ENCODE results near the gene ATMIN. TPM values are rescaled to one million over a fixed set of nuclear protein-coding genes. Genes with fewer than 3 reads are reported as not detected.

The ATMIN gene
- total and polyA plus RNA-seq, 2 donors from 2014 or later, result 18.0 to 31.3 TPM

GRCh38 chr16:81073560-81074330 lies 38.1 kb downstream of the ATMIN start:
- Histone ChIP-seq H3K27me3 (ENCODE audit: control insufficient read depth, insufficient read depth, low read length) (no peaks in the 10 kb centered on the region), H3K4me3 (ENCODE audit: low read length in 3 of 3) (no peak overlapping the region), H3K9ac (ENCODE audit: low read length in 3 of 3) (no peak overlapping the region), H3K9me3 (ENCODE audit: control insufficient read depth in 2 of 3, insufficient read depth in 1 of 3, low read length in 3 of 3) (no peaks in the 10 kb centered on the region), H3K36me3 (ENCODE audit: control insufficient read depth in 2 of 3, insufficient read depth in 3 of 3, low read length in 3 of 3) (no peaks in the 10 kb centered on the region), H3K27ac (ENCODE audit: low read depth in 2 of 2, low read length in 2 of 2) (no peak overlapping the region), H3K4me1 (ENCODE audit: control insufficient read depth in 2 of 3, insufficient read depth in 2 of 3, low read depth in 1 of 3, low read length in 3 of 3) (peaks cover 0 to 3% (median 0%) of the 10 kb centered on the region in 3 donors)
- FAIRE-seq, result no peak
- DNase-seq, result no peak
- intact Hi-C loops (cut with DNase I), result no loop called here
- TF ChIP-seq CTCF (IDR thresholded peaks at IDR 0.05; ENCODE audit: borderline replicate concordance, extremely low read depth, insufficient read depth), result no peak

GRCh38 chr16:81076566-81077075 lies 41.0 kb downstream of the ATMIN start:
- H3K36me3 ChIP-seq (ENCODE audit: control insufficient read depth in 2 of 3, insufficient read depth in 3 of 3, low read length in 3 of 3), result peaks cover 0 to 2% (median 0%) of the 10 kb centered on the region in 3 donors
- peaks cover 0 to 3% (median 0%) of the 10 kb centered on the region in 3 donors for H3K4me1 ChIP-seq (ENCODE audit: control insufficient read depth in 2 of 3, insufficient read depth in 2 of 3, low read depth in 1 of 3, low read length in 3 of 3)
- peak overlapping the region; percentile 90 to 98 (median 96) for H3K4me3 ChIP-seq (ENCODE audit: low read length in 3 of 3)
- peak overlapping the region; percentile 95 to 97 for H3K27ac ChIP-seq (ENCODE audit: low read depth in 2 of 2, low read length in 2 of 2)
- DNase-seq (peak; percentile 90 to 96 (median 94)), FAIRE-seq (no peak)
- H3K27me3 ChIP-seq (ENCODE audit: control insufficient read depth, insufficient read depth, low read length), result no peaks in the 10 kb centered on the region
- intact Hi-C loops (cut with DNase I), result no loop called here
- H3K9me3 ChIP-seq (ENCODE audit: control insufficient read depth in 2 of 3, insufficient read depth in 1 of 3, low read length in 3 of 3), result no peaks in the 10 kb centered on the region
- H3K9ac ChIP-seq (ENCODE audit: low read length in 3 of 3), result peak overlapping the region; percentile 55 to 92 (median 91)
- no peak for TF ChIP-seq CTCF (IDR thresholded peaks at IDR 0.05; ENCODE audit: borderline replicate concordance, extremely low read depth, insufficient read depth)

- H3K27ac ChIP-seq (ENCODE audit: low read depth in 2 of 2, low read length in 2 of 2), result peak within 1 kb of the TSS; percentile 95 to 97
- peak; percentile 99 for DNase-seq
- intact Hi-C loops (cut with DNase I), result no loop called here
- TF ChIP-seq CTCF (IDR thresholded peaks at IDR 0.05; ENCODE audit: borderline replicate concordance, extremely low read depth, insufficient read depth), result no peak
- peak within 1 kb of the TSS; percentile 90 to 98 (median 96) for H3K4me3 ChIP-seq (ENCODE audit: low read length in 3 of 3)
- no peaks in the 10 kb centered on the region for H3K27me3 ChIP-seq (ENCODE audit: control insufficient read depth, insufficient read depth, low read length)
- peaks cover 0 to 5% (median 0%) of the 10 kb centered on the region in 3 donors for H3K36me3 ChIP-seq (ENCODE audit: control insufficient read depth in 2 of 3, insufficient read depth in 3 of 3, low read length in 3 of 3)
- FAIRE-seq, result no peak
- peak within 1 kb of the TSS; percentile 91 to 97 (median 92) for H3K9ac ChIP-seq (ENCODE audit: low read length in 3 of 3)
- peaks cover 0 to 3% (median 0%) of the 10 kb centered on the region in 3 donors for H3K4me1 ChIP-seq (ENCODE audit: control insufficient read depth in 2 of 3, insufficient read depth in 2 of 3, low read depth in 1 of 3, low read length in 3 of 3)
- no peaks in the 10 kb centered on the region for H3K9me3 ChIP-seq (ENCODE audit: control insufficient read depth in 2 of 3, insufficient read depth in 1 of 3, low read length in 3 of 3)
These were observed 41.7 kb downstream of the ATMIN start, which contains the start of gene C16orf46 for GRCh38 chr16:81077076-81077940. Gene C16orf46, minus strand, starts transcription at chr16:81077238. Its CDS starts 13,283 bp downstream, at chr16:81063955.
